Heart left ventricle (tissue), 13 donors: Measurements from ENCODE around the gene TJP1.

ENCODE experiments used
- POLR2A ChIP-seq, 2 donors: fragments of 450-650 bp; IDR thresholded peaks; one replicate each; pipeline ENCODE4 v1.6.1; 2017; ENCODE audit warnings: antibody characterized with exemption in 2 of 2, mild to moderate bottlenecking in 2 of 2, moderate library complexity in 2 of 2
- TF ChIP-seq, protein P1 (sequence below), 12 donors: fragments of 200-600 bp; sonication (generic) in 4 of 12; IDR thresholded peaks; one replicate each; pipeline versions ENCODE4 v1.5.0 to v1.8.0; 2018 to 2022; ENCODE audit warnings: antibody characterized with exemption in 12 of 12, mild to moderate bottlenecking in 5 of 12
- donor health status: ischemic (EF 13 %, LVEDD 7.1; RV severe dilation, severe dysfunction).
- donor health status: DM: no; HTN: yes; CAD: no.
- donor health status: DM: no; HTN: no; CAD: no.
- donor health status: ischemic (EF 25% LVEDD 6.9; RV normal size, moderate dysfunction).
- donor health status: ischemic (EF 25% LVEDD 5.7; RV mildly dilated, moderate dysfunction).
- donor health status: ischemic (EF 35%, LVEDD 5.7; RV mildly dilated, moderate dysfunction).
- donor health status: nonischemic (EF 11% LVEDD 7.7; RV severe dilation, severe dysfunction).
- donor health status: DM: yes; HTN: yes; CAD: no.
- donor health status: PGD.
- donor health status: ischemic (EF 29% LVEDD 5.4; RV normal size, mild dysfunction).
- donor health status: nonischemic (EF 23%, LVEDD 6.1; RV moderate dilation, normal function).

DNA sequence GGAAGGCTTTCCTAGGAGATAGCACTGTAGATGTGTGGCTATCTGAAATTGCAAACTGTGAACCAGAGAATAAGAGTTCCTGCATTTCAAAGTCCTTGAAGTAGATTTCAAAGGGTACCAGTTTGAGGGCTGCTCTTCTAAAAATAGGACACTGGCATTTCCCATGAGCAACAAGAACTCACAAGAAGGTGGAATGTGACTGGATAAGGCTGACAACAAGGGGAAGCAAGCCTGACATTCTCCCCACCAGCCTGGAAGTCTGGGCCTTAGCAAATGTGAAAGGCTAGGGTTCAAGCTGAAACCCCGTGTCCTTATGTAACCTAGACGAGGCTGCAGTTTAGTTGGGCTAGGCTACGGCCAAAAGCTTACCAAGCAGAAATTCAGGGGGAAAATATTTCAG lies 18.7 kb upstream of the TJP1 start:
- TF ChIP-seq, protein P1, sequence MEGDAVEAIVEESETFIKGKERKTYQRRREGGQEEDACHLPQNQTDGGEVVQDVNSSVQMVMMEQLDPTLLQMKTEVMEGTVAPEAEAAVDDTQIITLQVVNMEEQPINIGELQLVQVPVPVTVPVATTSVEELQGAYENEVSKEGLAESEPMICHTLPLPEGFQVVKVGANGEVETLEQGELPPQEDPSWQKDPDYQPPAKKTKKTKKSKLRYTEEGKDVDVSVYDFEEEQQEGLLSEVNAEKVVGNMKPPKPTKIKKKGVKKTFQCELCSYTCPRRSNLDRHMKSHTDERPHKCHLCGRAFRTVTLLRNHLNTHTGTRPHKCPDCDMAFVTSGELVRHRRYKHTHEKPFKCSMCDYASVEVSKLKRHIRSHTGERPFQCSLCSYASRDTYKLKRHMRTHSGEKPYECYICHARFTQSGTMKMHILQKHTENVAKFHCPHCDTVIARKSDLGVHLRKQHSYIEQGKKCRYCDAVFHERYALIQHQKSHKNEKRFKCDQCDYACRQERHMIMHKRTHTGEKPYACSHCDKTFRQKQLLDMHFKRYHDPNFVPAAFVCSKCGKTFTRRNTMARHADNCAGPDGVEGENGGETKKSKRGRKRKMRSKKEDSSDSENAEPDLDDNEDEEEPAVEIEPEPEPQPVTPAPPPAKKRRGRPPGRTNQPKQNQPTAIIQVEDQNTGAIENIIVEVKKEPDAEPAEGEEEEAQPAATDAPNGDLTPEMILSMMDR (IDR thresholded peaks at IDR 0.05) = no peak
- TF ChIP-seq POLR2A (IDR thresholded peaks at IDR 0.05) = no peak
